ENCODE measurements around the gene CD6. TPM values are rescaled to one million over a fixed set of nuclear protein-coding genes. Genes with fewer than 3 reads are reported as not detected.

The CD6 gene
- total and polyA plus RNA-seq, 8 donors = 1.1 to 2.8 (median 1.4) TPM; not detected in 2

GRCh38 chr11:61010466-61011228 is 39.2 kb downstream of the CD6 start:
- 81 to 88% (median 85%) methylated on average over 13 to 16 of the region's 16 CpGs for WGBS, 5 donors
- intact Hi-C loops (cut with DNase I; ENCODE audit: low total_unique reads) = no loop called here
- TF ChIP-seq POLR2AphosphoS5 (IDR thresholded peaks at IDR 0.05) (no peak), CTCF (IDR thresholded peaks at IDR 0.05) (no peak), EP300 (IDR thresholded peaks at IDR 0.05) (no peak), POLR2A (IDR thresholded peaks at IDR 0.05) (no peak)
- no peak for DNase-seq
- Histone ChIP-seq H3K36me3 (no peaks in the 10 kb centered on the region), H3K4me1 (peaks cover 14 to 19% (median 19%) of the 10 kb centered on the region in 4 donors), H3K27ac (no peak overlapping the region), H3K9me3 (no peaks in the 10 kb centered on the region), H3K4me3 (no peak overlapping the region), H3K27me3 (peaks cover 0 to 36% (median 17%) of the 10 kb centered on the region in 3 donors)

- Histone ChIP-seq H3K4me3 (no peak overlapping the region), H3K4me1 (peaks cover 14 to 19% (median 19%) of the 10 kb centered on the region in 4 donors), H3K27ac (no peak overlapping the region), H3K27me3 (peaks cover 0 to 34% (median 17%) of the 10 kb centered on the region in 3 donors), H3K36me3 (no peaks in the 10 kb centered on the region), H3K9me3 (no peaks in the 10 kb centered on the region)
- TF ChIP-seq EP300 (IDR thresholded peaks at IDR 0.05) (no peak), CTCF (IDR thresholded peaks at IDR 0.05) (no peak), POLR2A (IDR thresholded peaks at IDR 0.05) (no peak), POLR2AphosphoS5 (IDR thresholded peaks at IDR 0.05) (no peak)
- intact Hi-C loops (cut with DNase I; ENCODE audit: low total_unique reads) = no loop called here
- WGBS, 5 donors = 63 to 76% (median 69%) methylated on average over 6 to 7 of the region's 7 CpGs
- peak in 1 of 2 donors; percentile 45 for DNase-seq
Observed at GRCh38 chr11:61011229-61011870, 39.9 kb downstream of the CD6 start.

GRCh38 chr11:61011950-61012736 is 40.7 kb downstream of the CD6 start:
- WGBS, 5 donors = 65 to 84% (median 71%) methylated on average over 8 to 12 of the region's 12 CpGs
- TF ChIP-seq CTCF (IDR thresholded peaks at IDR 0.05) (no peak), POLR2AphosphoS5 (IDR thresholded peaks at IDR 0.05) (no peak), POLR2A (IDR thresholded peaks at IDR 0.05) (no peak), EP300 (IDR thresholded peaks at IDR 0.05) (no peak)
- H3K4me1 ChIP-seq = peaks cover 14 to 16% (median 16%) of the 10 kb centered on the region in 4 donors
- H3K36me3 ChIP-seq = no peaks in the 10 kb centered on the region
- DNase-seq = no peak
- intact Hi-C loops (cut with DNase I; ENCODE audit: low total_unique reads) = no loop called here
- H3K27ac ChIP-seq = no peak overlapping the region
- H3K27me3 ChIP-seq = peaks cover 0 to 27% (median 13%) of the 10 kb centered on the region in 3 donors
- no peak overlapping the region for H3K4me3 ChIP-seq
- H3K9me3 ChIP-seq = no peaks in the 10 kb centered on the region

GRCh38 chr11:61012737-61013215 is 41.3 kb downstream of the CD6 start:
- Histone ChIP-seq H3K9me3 (no peaks in the 10 kb centered on the region), H3K4me3 (no peak overlapping the region), H3K27me3 (peaks cover 0 to 27% (median 6%) of the 10 kb centered on the region in 3 donors), H3K27ac (no peak overlapping the region), H3K36me3 (no peaks in the 10 kb centered on the region), H3K4me1 (peaks cover 8 to 10% (median 9%) of the 10 kb centered on the region in 4 donors)
- intact Hi-C loops (cut with DNase I; ENCODE audit: low total_unique reads) = no loop called here
- WGBS, 5 donors = 89 to 95% (median 94%) methylated on average over 6 of the region's 6 CpGs
- TF ChIP-seq CTCF (IDR thresholded peaks at IDR 0.05) (no peak), POLR2A (IDR thresholded peaks at IDR 0.05) (no peak), EP300 (IDR thresholded peaks at IDR 0.05) (no peak), POLR2AphosphoS5 (IDR thresholded peaks at IDR 0.05) (no peak)
- no peak for DNase-seq

Measured in stomach (tissue), 9 donors.